NCI-H2107 (cell line): ENCODE results near the gene ZBTB43.
"Not testable (repeated sequence)": the region's sequence is repeated elsewhere in the genome, so short reads cannot be mapped to it uniquely, and the experiment has no call there.

Experiments used
- DNase-seq: peaks from one replicate; lab custom pipeline; 2025; lab: John Stamatoyannopoulos, UW

Gene ZBTB43

GRCh38 chr9:126791406-126792230 is 13.2 kb upstream of the ZBTB43 start:
- DNase-seq = no peak

GRCh38 chr9:126793686-126794417 is 11.0 kb upstream of the ZBTB43 start:
- DNase-seq = no peak

GRCh38 chr9:126794441-126794840 is 10.4 kb upstream of the ZBTB43 start:
- DNase-seq = no peak

- no peak for DNase-seq
Measured at GRCh38 chr9:126796758-126797157, 8.1 kb upstream of the ZBTB43 start.

GRCh38 chr9:126797903-126798302 is 6.9 kb upstream of the ZBTB43 start:
- no peak for DNase-seq

- DNase-seq = no peak
Measured at GRCh38 chr9:126799034-126799433, 5.8 kb upstream of the ZBTB43 start.

- no peak for DNase-seq
Measured at GRCh38 chr9:126802318-126803059, 2.4 kb upstream of the ZBTB43 start.

GRCh38 chr9:126804198-126804695 is 593 bp upstream of the ZBTB43 start:
- DNase-seq = no peak

- peak; percentile 4 for DNase-seq
Measured at GRCh38 chr9:126805554-126806262, 868 bp downstream of the ZBTB43 start.

- DNase-seq = no peak
Measured at GRCh38 chr9:126806336-126806735, 1.5 kb downstream of the ZBTB43 start.

GRCh38 chr9:126809068-126809467 is 4.2 kb downstream of the ZBTB43 start:
- no peak for DNase-seq

GRCh38 chr9:126810221-126810620 is 5.4 kb downstream of the ZBTB43 start:
- DNase-seq = not testable (repeated sequence)

GRCh38 chr9:126813072-126813471 is 8.2 kb downstream of the ZBTB43 start:
- no peak for DNase-seq

GRCh38 chr9:126814091-126814490 is 9.3 kb downstream of the ZBTB43 start:
- no peak for DNase-seq

GRCh38 chr9:126817615-126818014 is 12.8 kb downstream of the ZBTB43 start:
- not testable (repeated sequence) for DNase-seq

GRCh38 chr9:126818482-126818881 is 13.6 kb downstream of the ZBTB43 start:
- no peak for DNase-seq

GRCh38 chr9:126819482-126819881 is 14.6 kb downstream of the ZBTB43 start:
- no peak for DNase-seq

- no peak for DNase-seq
Measured at GRCh38 chr9:126822278-126822677, 17.4 kb downstream of the ZBTB43 start.

- DNase-seq = no peak
Measured at GRCh38 chr9:126822873-126823272, 18.0 kb downstream of the ZBTB43 start.

- DNase-seq = not testable (repeated sequence)
Measured at GRCh38 chr9:126824052-126824451, 19.2 kb downstream of the ZBTB43 start.

- DNase-seq = no peak
Measured at GRCh38 chr9:126827227-126827626, 22.4 kb downstream of the ZBTB43 start.

GRCh38 chr9:126829035-126829434 is 24.2 kb downstream of the ZBTB43 start:
- DNase-seq = no peak
